ENCODE results near the gene SREBF1.

The SREBF1 gene

DNA sequence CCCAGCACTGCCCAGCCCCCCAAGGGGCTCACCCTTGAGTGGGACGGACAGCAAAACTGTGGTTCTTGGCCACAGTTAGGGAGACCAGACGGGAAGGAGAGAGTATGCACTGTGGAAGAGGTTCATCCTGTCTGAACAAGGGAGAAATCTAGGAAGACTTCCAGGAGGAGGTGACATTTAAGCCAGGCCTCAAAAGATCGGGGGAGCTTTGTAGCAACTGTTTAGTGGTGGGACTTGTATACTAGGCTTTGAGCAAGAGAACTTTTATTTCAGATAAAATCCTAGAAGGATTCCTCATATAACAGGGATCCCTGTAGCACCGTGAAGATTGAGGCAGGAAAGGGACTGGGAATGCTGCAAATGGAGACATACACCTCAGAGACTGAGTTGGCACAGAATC, 30.8 kb downstream of the SREBF1 start:
- Mint-ChIP-seq H3K27ac (peak overlapping the region in 1 of 2 donors; percentile 82), H3K4me3 (no peak overlapping the region)

DNA sequence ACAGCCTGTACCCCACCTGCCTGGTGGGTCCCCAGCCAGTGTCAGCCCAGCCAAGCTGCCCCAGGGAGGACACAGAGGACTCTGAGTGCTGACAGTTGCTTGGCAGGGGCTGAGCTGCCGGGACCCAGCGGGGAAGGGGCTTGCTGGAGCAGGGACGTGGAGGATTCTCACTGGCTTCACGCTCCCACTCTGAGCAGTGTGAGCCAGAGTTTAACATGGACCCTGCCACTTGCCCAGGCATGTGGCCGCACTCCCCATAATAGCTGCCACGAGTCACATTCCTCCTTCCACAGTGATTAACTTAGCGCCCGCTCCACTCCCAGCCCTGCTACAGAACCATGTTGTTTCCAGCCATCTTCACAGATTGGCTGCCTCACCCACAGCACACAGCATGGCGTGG, 31.2 kb downstream of the SREBF1 start:
- Mint-ChIP-seq H3K4me3 (peak overlapping the region in 1 of 2 donors; percentile 17), H3K4me1 (peaks cover 42% of the 10 kb centered on the region), H3K27me3 (no peaks in the 10 kb centered on the region), H3K9me3 (no peaks in the 10 kb centered on the region), H3K27ac (peak overlapping the region; percentile 49 to 82)
- no peak for DNase-seq
- ATAC-seq: no peak

More for the DNA sequence above, 30.8 kb downstream of the SREBF1 start:
- Mint-ChIP-seq H3K4me1 (peaks cover 44% of the 10 kb centered on the region), H3K9me3 (no peaks in the 10 kb centered on the region), H3K27me3 (no peaks in the 10 kb centered on the region)
- DNase-seq (no peak), ATAC-seq (no peak)

DNA sequence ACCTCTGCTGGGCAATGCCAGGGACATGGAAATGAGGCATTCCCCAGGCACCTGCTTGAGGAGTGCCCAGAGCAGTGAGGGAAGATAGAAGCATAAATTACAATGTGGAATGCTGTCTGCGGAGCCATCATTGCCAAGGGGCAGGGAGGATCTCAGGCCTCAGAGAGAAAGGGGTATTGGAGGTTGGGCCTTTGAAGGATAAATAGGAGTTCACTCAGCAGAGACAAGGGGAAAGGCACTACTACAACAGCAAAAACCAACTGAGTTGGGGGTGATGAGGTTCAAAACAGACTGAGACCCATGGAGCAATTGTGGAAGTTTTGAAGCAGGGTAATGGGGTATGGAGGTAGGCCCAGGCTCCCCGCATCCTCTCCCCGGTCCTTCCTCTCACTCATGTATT, 32.8 kb downstream of the SREBF1 start:
- DNase-seq (no peak), ATAC-seq (no peak)
- H3K27ac Mint-ChIP-seq: peak overlapping the region in 1 of 2 donors; percentile 68
- H3K4me1 Mint-ChIP-seq: peaks cover 28% of the 10 kb centered on the region
- H3K4me3 Mint-ChIP-seq: no peak overlapping the region
- H3K27me3 Mint-ChIP-seq: no peaks in the 10 kb centered on the region
- no peaks in the 10 kb centered on the region for H3K9me3 Mint-ChIP-seq

DNA sequence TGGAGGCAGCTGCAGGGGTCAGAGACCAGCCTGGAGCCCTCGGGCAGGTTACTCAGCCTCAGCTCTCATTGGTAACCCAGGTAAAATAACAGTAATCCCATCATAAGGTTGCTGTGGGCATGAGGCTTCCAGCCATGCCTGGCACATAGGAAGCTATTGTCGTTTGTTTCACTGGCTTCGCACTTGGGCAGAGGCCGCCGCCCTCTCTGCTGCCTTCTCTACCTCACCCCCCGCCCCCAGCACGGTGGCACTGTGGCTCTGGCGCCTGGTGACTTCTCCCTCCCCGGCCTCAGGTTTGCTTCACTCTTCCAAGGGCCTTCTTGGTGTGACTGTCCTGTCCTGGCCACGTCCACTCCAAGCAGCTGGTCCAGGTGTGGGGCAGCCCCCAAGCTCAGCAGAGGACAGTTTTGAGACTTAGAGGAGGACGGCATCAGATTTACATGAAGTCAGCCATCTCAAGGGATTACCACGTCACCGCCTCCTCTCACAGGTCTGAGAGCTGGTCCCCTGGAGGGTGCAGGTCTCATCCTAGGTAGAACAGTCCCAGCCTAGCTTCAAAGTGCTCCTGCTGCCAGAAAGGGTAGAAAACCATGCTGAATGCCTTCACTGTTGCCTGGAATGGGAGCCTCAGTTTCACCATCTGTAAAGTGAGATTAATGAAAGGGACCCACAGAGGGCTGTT, 34.8 kb downstream of the SREBF1 start:
- Mint-ChIP-seq H3K27ac (peak overlapping the region in 1 of 2 donors; percentile 34), H3K4me3 (no peak overlapping the region), H3K9me3 (no peaks in the 10 kb centered on the region), H3K4me1 (peaks cover 20% of the 10 kb centered on the region), H3K27me3 (no peaks in the 10 kb centered on the region)
- DNase-seq: no peak
- no peak for ATAC-seq

DNA sequence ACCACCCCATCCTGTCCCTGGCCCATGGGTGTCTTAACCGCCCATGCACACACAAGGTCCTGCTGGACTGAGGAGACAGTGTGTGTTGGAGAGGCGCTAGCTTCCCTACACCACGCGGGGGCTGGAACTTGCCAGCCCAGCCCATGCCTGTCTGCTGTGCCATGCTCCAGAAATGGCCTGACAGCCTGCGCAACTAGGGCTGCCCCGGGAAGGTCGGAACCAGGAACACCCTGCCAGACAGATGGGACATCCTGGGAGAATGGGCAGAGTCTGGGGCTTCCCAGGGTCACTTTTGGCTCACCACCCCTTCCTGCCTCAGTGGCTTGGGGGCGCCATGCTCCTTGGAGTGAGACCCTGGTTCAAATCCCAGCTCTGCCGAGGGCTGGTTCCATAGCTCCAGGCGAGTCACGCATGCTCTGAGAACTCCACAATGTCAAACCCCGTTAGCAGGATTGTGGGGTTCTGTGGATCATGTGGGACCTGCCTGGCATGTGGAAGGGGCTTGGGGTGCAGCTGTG, 36.2 kb downstream of the SREBF1 start:
- no peak overlapping the region for H3K4me3 Mint-ChIP-seq
- peak overlapping the region in 1 of 2 donors; percentile 84 for H3K27ac Mint-ChIP-seq

DNA sequence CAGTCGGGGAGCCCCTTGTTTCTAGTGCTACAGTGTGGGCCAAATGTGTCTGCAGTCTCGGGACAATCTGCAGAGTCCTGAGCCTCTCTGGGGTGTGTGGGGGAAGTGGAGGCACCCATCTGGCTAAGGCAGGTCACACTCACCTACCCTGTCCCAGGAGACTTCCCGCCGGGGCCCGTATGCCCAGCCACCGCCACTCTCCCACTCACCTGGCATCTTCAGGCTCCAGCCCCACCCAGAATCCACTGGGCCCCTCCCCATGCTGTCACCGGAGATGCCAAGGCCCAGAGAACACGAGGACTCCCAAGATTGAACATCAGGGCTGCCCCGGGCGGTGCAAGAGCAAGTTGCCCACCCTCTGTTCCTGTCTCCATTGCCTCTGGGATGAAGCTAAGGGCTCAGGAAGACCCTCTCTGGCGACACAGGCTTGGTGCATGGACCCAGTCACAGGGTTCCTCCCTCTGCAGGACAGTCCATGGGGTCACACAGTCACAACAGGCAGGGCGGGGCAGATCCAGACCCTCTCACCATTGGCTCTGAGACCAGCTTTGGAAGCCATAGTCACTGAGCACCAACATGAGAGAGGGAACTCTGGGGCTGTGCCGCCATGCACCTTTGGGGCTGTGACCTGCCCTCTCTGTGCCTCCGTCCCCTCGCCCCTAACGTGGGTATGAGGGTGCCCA, 38.1 kb downstream of the SREBF1 start:
- Mint-ChIP-seq H3K4me1 (peaks cover 13% of the 10 kb centered on the region), H3K4me3 (no peak overlapping the region), H3K9me3 (no peaks in the 10 kb centered on the region), H3K27ac (no peak overlapping the region), H3K27me3 (no peaks in the 10 kb centered on the region)
- DNase-seq (no peak), ATAC-seq (peak; percentile 5)

More for the DNA sequence above, 36.2 kb downstream of the SREBF1 start:
- Mint-ChIP-seq H3K27me3 (no peaks in the 10 kb centered on the region), H3K9me3 (no peaks in the 10 kb centered on the region), H3K4me1 (peaks cover 14% of the 10 kb centered on the region)
- DNase-seq (no peak), ATAC-seq (no peak)

DNA sequence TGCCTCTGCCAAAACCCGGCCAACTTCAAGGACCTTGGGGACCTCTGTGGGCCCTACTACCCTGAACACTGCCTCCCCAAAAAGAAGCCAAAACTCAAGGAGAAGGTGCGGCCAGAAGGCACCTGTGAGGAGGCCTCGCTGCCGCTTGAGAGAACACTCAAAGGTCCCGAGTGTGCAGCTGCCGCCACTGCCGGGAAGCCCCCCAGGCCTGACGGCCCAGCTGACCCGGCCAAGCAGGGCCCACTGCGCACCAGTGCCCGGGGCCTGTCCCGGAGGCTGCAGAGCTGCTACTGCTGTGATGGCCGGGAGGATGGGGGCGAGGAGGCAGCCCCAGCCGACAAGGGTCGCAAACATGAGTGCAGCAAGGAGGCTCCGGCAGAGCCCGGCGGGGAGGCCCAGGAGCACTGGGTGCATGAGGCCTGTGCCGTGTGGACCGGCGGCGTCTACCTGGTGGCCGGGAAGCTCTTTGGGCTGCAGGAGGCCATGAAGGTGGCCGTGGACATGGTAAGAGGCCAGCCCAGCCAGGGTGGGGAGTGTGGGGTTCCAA, 38.7 kb downstream of the SREBF1 start:
- peaks cover 19% of the 10 kb centered on the region for H3K4me1 Mint-ChIP-seq
- no peak for DNase-seq
- ATAC-seq: peak; percentile 3
- H3K27ac Mint-ChIP-seq: no peak overlapping the region
- H3K27me3 Mint-ChIP-seq: no peaks in the 10 kb centered on the region
- H3K4me3 Mint-ChIP-seq: no peak overlapping the region
- no peaks in the 10 kb centered on the region for H3K9me3 Mint-ChIP-seq

DNA sequence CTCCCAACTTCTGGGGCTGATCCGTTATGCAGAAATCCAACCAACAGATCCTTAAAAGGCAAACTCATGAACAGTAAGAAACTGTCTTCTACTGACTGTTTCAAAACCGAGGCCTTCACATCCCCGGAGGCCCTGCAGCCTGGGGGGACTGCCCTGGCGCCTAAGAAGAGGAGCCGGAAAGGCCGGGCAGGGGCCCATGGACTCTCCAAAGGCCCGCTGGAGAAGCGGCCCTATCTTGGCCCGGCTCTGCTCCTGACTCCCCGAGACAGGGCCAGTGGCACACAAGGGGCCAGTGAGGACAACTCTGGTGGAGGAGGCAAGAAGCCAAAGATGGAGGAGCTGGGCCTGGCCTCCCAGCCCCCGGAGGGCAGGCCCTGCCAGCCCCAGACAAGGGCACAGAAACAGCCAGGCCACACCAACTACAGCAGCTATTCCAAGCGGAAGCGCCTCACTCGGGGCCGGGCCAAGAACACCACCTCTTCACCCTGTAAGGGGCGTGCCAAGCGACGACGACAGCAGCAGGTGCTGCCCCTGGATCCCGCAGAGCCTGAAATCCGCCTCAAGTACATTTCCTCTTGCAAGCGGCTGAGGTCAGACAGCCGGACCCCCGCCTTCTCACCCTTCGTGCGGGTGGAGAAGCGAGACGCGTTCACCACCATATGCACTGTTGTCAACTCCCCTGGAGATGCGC, 39.5 kb downstream of the SREBF1 start:
- ATAC-seq (no peak), DNase-seq (no peak)
- Mint-ChIP-seq H3K4me1 (peaks cover 27% of the 10 kb centered on the region), H3K27ac (peak overlapping the region in 1 of 2 donors; percentile 34), H3K27me3 (no peaks in the 10 kb centered on the region), H3K4me3 (no peak overlapping the region), H3K9me3 (no peaks in the 10 kb centered on the region)

DNA sequence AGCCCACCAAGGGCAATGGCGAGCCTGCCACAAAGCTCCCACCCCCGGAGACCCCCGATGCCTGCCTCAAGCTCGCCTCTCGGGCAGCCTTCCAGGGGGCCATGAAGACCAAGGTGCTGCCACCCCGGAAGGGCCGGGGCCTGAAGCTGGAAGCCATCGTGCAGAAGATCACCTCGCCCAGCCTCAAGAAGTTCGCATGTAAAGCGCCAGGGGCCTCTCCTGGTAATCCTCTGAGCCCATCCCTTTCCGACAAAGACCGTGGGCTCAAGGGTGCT, 40.1 kb downstream of the SREBF1 start:
- Mint-ChIP-seq H3K9me3 (no peaks in the 10 kb centered on the region), H3K4me1 (peaks cover 33% of the 10 kb centered on the region), H3K27me3 (no peaks in the 10 kb centered on the region), H3K4me3 (no peak overlapping the region), H3K27ac (peak overlapping the region in 1 of 2 donors; percentile 34)
- ATAC-seq (no peak), DNase-seq (no peak)

DNA sequence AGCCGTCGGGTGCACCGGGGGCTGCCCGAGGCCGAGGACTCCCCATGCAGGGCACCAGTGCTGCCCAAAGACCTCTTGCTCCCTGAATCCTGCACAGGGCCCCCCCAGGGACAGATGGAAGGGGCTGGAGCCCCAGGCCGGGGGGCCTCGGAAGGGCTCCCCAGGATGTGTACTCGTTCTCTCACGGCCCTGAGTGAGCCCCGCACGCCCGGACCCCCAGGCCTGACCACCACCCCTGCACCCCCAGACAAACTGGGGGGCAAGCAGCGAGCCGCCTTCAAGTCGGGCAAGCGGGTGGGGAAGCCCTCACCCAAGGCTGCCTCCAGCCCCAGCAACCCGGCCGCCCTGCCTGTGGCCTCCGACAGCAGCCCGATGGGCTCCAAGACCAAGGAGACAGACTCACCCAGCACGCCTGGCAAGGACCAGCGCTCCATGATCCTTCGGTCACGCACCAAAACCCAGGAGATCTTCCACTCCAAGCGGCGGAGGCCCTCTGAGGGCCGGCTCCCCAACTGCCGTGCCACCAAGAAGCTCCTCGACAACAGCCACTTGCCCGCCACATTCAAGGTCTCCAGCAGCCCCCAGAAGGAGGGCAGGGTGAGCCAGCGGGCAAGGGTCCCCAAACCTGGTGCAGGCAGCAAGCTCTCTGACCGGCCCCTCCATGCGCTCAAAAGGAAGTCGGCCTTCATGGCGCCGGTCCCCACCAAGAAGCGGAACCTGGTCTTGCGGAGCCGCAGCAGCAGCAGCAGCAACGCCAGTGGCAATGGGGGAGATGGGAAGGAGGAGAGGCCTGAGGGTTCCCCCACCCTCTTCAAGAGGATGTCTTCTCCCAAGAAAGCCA, 40.6 kb downstream of the SREBF1 start:
- no peak for ATAC-seq
- no peak overlapping the region for H3K27ac Mint-ChIP-seq

DNA sequence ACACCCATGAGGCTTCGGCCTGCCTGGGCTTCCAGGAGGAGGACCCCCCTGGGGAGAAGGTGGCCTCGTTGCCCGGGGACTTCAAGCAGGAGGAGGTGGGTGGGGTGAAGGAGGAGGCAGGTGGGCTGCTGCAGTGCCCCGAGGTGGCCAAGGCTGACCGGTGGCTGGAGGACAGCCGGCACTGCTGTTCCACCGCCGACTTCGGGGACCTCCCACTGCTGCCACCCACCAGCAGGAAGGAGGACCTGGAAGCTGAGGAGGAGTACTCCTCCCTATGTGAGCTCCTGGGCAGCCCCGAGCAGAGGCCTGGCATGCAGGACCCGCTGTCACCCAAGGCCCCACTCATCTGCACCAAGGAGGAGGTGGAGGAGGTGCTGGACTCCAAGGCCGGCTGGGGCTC, 41.5 kb downstream of the SREBF1 start:
- H3K27me3 Mint-ChIP-seq: no peaks in the 10 kb centered on the region
- DNase-seq (no peak), ATAC-seq (no peak)
- peaks cover 45% of the 10 kb centered on the region for H3K4me1 Mint-ChIP-seq
- H3K9me3 Mint-ChIP-seq: no peaks in the 10 kb centered on the region
- H3K27ac Mint-ChIP-seq: no peak overlapping the region
- H3K4me3 Mint-ChIP-seq: no peak overlapping the region

More for the DNA sequence above, 40.6 kb downstream of the SREBF1 start:
- Mint-ChIP-seq H3K27me3 (no peaks in the 10 kb centered on the region), H3K4me3 (no peak overlapping the region), H3K4me1 (peaks cover 38% of the 10 kb centered on the region), H3K9me3 (no peaks in the 10 kb centered on the region)
- DNase-seq: no peak

DNA sequence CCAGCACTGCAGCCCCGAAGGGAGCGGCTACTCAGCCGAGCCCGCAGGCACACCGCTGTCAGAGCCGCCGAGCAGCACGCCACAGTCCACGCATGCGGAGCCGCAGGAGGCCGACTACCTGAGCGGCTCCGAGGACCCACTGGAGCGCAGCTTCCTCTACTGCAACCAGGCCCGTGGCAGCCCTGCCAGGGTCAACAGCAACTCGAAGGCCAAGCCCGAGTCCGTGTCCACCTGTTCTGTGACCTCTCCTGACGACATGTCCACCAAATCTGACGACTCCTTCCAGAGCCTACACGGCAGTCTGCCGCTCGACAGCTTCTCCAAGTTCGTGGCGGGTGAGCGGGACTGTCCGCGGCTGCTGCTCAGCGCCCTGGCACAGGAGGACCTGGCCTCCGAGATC, 42.4 kb downstream of the SREBF1 start:
- ATAC-seq: no peak
- H3K27ac Mint-ChIP-seq: no peak overlapping the region
- H3K4me3 Mint-ChIP-seq: no peak overlapping the region
- H3K9me3 Mint-ChIP-seq: no peaks in the 10 kb centered on the region
- H3K27me3 Mint-ChIP-seq: no peaks in the 10 kb centered on the region
- H3K4me1 Mint-ChIP-seq: peaks cover 48% of the 10 kb centered on the region
- no peak for DNase-seq

DNA sequence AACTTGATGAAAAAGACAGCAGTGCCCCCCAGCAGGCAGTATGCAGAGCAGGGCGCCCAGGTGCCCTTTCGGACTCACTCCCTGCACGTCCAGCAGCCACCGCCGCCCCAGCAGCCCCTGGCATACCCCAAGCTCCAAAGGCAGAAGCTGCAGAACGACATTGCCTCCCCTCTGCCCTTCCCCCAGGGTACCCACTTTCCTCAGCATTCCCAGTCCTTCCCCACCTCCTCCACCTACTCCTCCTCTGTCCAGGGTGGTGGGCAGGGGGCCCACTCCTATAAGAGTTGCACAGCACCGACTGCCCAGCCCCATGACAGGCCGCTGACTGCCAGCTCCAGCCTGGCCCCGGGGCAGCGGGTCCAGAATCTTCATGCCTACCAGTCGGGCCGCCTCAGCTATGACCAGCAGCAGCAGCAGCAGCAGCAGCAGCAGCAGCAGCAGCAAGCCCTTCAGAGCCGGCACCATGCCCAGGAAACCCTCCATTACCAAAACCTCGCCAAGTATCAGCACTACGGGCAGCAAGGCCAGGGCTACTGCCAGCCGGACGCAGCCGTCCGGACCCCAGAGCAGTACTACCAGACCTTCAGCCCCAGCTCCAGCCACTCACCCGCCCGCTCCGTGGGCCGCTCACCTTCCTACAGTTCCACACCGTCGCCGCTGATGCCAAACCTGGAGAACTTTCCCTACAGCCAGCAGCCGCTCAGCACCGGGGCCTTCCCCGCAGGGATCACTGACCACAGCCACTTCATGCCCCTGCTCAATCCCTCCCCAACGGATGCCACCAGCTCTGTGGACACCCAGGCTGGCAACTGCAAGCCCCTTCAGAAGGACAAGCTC, 43.2 kb downstream of the SREBF1 start:
- DNase-seq (no peak), ATAC-seq (no peak)
- Mint-ChIP-seq H3K9me3 (no peaks in the 10 kb centered on the region), H3K27ac (peak overlapping the region; percentile 90 to 93), H3K4me3 (peak overlapping the region in 1 of 2 donors; percentile 71), H3K27me3 (no peaks in the 10 kb centered on the region), H3K4me1 (peaks cover 53% of the 10 kb centered on the region)

DNA sequence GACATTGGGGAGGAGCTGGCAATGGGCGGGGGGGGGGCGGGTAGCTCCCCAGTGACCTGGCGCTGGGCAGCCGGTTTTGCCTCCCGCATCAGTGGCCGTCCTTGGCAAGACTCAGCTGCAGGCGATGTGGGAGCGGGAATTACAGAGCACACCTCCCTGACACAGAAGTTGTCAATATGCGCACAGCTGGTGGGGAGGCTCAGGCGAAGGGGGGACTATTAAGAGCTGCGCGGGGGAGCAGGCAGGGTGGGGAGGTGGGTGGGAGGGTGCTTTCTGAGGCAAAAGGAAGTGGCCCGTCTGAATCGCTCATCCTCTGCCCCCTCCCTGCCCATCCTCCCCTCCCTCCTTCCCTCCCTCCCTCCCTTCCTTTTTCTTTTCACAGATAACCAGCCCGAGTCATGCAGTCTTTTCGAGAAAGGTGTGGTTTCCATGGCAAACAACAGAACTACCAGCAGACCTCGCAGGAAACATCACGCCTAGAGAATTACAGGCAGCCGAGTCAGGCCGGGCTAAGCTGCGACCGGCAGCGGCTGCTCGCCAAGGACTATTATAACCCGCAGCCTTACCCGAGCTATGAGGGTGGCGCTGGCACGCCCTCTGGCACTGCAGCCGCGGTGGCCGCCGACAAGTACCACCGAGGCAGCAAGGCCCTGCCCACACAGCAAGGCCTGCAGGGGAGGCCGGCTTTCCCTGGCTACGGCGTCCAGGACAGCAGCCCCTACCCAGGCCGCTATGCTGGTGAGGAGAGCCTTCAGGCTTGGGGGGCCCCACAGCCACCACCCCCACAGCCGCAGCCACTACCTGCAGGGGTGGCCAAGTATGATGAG, 44.0 kb downstream of the SREBF1 start:
- Mint-ChIP-seq H3K27ac (peak overlapping the region; percentile 13 to 42), H3K9me3 (no peaks in the 10 kb centered on the region), H3K27me3 (no peaks in the 10 kb centered on the region), H3K4me3 (peak overlapping the region; percentile 66 to 77), H3K4me1 (peaks cover 56% of the 10 kb centered on the region)
- DNase-seq (peak; percentile 50 to 72), ATAC-seq (peak; percentile 90)

All from stimulated activated naive CD8-positive, alpha-beta T cell treated with anti-CD3 and anti-CD28 coated beads, Interleukin-15, amount 100 ng/mL, for 72 hours (primary cell).